Astrocyte of the spinal cord (primary cell): ENCODE results near the gene MAPK13.

Experiments
- DNase-seq: peaks from one replicate; pipeline ENCODE4 v3.0.0; 2011; ENCODE audit warnings: low read depth, low spot score
- H3K4me3 ChIP-seq: 2 replicates; pipeline ENCODE4 v1.5.1; 2011; ENCODE audit warnings: low read depth, mild to moderate bottlenecking, low read length, moderate library complexity
- in situ Hi-C: cut with HindIII; loops from 2 replicates; pipeline ENCODE4 v1.10.0; 2017; ENCODE audit warnings: low sequenced_read_pairs
- TF ChIP-seq, protein P1 (sequence below): IDR thresholded peaks from 2 replicates; pipeline ENCODE4 v1.5.1; 2012; ENCODE audit warnings: low read depth, mild to moderate bottlenecking, low read length, inconsistent platforms

The MAPK13 gene

DNA sequence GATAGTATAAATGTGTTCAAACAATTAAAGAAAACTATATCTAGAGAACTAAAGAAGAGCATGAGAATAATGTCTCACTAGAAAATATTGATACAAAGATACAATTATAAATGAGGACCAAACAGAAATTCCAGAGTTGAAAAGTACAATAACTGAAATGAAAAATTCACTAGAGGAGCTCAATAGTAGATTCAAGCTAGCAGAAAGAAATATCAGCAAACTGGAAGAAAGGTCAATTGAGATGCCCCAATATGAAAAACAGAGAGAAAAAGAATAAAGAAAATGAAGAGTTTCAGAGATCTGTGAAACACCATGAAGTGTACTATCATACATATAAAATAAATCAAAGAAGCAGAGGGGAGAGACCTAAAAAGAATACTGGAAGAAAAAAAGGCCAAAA is 48.2 kb downstream of the MAPK13 start:
- in situ Hi-C loops = no loop called here
- no peak for DNase-seq
- TF ChIP-seq, protein P1, sequence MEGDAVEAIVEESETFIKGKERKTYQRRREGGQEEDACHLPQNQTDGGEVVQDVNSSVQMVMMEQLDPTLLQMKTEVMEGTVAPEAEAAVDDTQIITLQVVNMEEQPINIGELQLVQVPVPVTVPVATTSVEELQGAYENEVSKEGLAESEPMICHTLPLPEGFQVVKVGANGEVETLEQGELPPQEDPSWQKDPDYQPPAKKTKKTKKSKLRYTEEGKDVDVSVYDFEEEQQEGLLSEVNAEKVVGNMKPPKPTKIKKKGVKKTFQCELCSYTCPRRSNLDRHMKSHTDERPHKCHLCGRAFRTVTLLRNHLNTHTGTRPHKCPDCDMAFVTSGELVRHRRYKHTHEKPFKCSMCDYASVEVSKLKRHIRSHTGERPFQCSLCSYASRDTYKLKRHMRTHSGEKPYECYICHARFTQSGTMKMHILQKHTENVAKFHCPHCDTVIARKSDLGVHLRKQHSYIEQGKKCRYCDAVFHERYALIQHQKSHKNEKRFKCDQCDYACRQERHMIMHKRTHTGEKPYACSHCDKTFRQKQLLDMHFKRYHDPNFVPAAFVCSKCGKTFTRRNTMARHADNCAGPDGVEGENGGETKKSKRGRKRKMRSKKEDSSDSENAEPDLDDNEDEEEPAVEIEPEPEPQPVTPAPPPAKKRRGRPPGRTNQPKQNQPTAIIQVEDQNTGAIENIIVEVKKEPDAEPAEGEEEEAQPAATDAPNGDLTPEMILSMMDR = no peak
- H3K4me3 ChIP-seq = no peak overlapping the region

GRCh38 chr6:36180126-36180525 is 49.8 kb downstream of the MAPK13 start:
- TF ChIP-seq, protein P1 = no peak
- H3K4me3 ChIP-seq = no peak overlapping the region
- in situ Hi-C loops = no loop called here
- DNase-seq = no peak

DNA sequence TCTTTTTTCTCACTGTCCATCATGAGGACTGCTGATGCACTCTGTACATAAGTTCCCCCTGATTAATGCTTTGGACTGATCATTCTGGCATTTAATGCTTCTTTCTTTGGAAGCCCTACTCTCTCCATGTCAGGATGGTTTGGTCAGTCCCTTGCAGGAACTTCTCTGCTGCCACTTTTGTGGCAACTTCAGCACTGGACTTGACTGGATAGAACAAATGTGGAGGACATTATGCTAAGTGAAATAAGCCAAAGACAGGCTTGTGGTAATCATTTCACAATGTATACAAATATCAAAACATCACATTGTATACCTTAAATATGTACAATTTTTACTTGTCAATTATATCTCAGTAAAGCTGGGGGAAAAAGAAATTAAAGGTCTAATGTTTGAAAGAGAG is 54.0 kb downstream of the MAPK13 start:
- in situ Hi-C loops = no loop called here
- TF ChIP-seq, protein P1 = no peak
- DNase-seq = no peak
- H3K4me3 ChIP-seq = no peak overlapping the region

- DNase-seq = no peak
- TF ChIP-seq, protein P1 = no peak
- no peak overlapping the region for H3K4me3 ChIP-seq
- in situ Hi-C loops = no loop called here
These were observed 55.9 kb downstream of the MAPK13 start for GRCh38 chr6:36186199-36186598.

GRCh38 chr6:36187446-36187845 is 57.1 kb downstream of the MAPK13 start:
- H3K4me3 ChIP-seq = no peak overlapping the region
- TF ChIP-seq, protein P1 = no peak
- no peak for DNase-seq
- in situ Hi-C loops = no loop called here
